Common myeloid progenitor, CD34-positive (primary cell): ENCODE results near the gene GOLIM4.

Source experiments
- CTCF ChIA-PET: fragments of 350-600 bp; sonication (Branson Sonifier 250); formaldehyde crosslinking; loops from one replicate; lab custom pipeline; 2021; ENCODE audit warnings: antibody characterized with exemption; lab: Charles Lee
- POLR2A ChIA-PET: fragments of 350-600 bp; sonication (Branson Sonifier 250); formaldehyde crosslinking; loops from one replicate; lab custom pipeline; 2021; ENCODE audit warnings: antibody characterized with exemption; lab: Charles Lee
- DNase-seq, 3 donors: peaks; one replicate each; pipeline versions ENCODE4 v3.0.0 to v3.0.0-alpha.2; 2013
- H3K27ac ChIP-seq, 2 experiments: 1 replicate in 1 of 2; 2 replicates in 1 of 2; pipeline ENCODE4 v1.7.0; 2013; ENCODE audit warnings: inconsistent platforms in 2 of 2, low read length in 2 of 2, mild to moderate bottlenecking in 2 of 2, low read depth in 1 of 2, moderate library complexity in 1 of 2; ENCODE audit not compliant: severe bottlenecking in 2 of 2, insufficient read depth in 1 of 2, poor library complexity in 1 of 2
- H3K27me3 ChIP-seq, 5 experiments: replicated peaks in 2 of 5; 1 replicate in 3 of 5; 2 replicates in 2 of 5; pipeline versions ENCODE4 v1.6.1 to v1.7.0; 2013; ENCODE audit warnings: low read length in 4 of 5, mild to moderate bottlenecking in 2 of 5, moderate library complexity in 2 of 5, inconsistent platforms in 1 of 5; ENCODE audit not compliant: insufficient read depth in 5 of 5, control insufficient read depth in 4 of 5
- H3K36me3 ChIP-seq, 4 experiments: 1 replicate in 2 of 4; 2 replicates in 2 of 4; pipeline versions ENCODE4 v1.6.1 to v1.7.0; 2013; ENCODE audit warnings: low read length in 3 of 4, control low read depth in 1 of 4, mild to moderate bottlenecking in 1 of 4; ENCODE audit not compliant: control insufficient read depth in 4 of 4, insufficient read depth in 4 of 4
- H3K4me1 ChIP-seq, 4 experiments: 1 replicate in 3 of 4; 2 replicates in 1 of 4; pipeline versions ENCODE4 v1.6.1 to v1.7.1; 2013; ENCODE audit warnings: low read length in 3 of 4, mild to moderate bottlenecking in 3 of 4, control low read depth in 1 of 4, inconsistent platforms in 1 of 4, moderate library complexity in 1 of 4; ENCODE audit not compliant: control insufficient read depth in 4 of 4, insufficient read depth in 4 of 4; ENCODE audit errors: control extremely low read depth in 1 of 4
- H3K4me3 ChIP-seq, 7 experiments: 1 replicate in 4 of 7; 2 replicates in 3 of 7; pipeline versions ENCODE4 v1.5.1 to v1.7.0; 2013; ENCODE audit warnings: mild to moderate bottlenecking in 7 of 7, low read length in 6 of 7, moderate library complexity in 6 of 7, inconsistent platforms in 2 of 7, low read depth in 2 of 7, control low read depth in 1 of 7; ENCODE audit not compliant: insufficient read depth in 4 of 7, control insufficient read depth in 1 of 7; ENCODE audit errors: extremely low read depth in 1 of 7
- H3K9me3 ChIP-seq, 5 experiments: 1 replicate in 4 of 5; 2 replicates in 1 of 5; pipeline versions ENCODE4 v1.6.1 to v1.7.1; 2013; ENCODE audit warnings: low read length in 4 of 5, mild to moderate bottlenecking in 2 of 5, inconsistent platforms in 1 of 5, low read depth in 1 of 5, moderate library complexity in 1 of 5; ENCODE audit not compliant: control insufficient read depth in 4 of 5, insufficient read depth in 2 of 5; ENCODE audit errors: control extremely low read depth in 1 of 5
- WGBS: methylation state at CpG from one replicate; pipeline ENCODE4 v1.1.5; 2013; ENCODE audit not compliant: insufficient coverage; 5-methylcytosine and 5-hydroxymethylcytosine counted together

The GOLIM4 gene

GRCh38 chr3:168051070-168051469, 44.7 kb downstream of the GOLIM4 start:
- H3K27ac ChIP-seq: no peak overlapping the region
- CTCF ChIA-PET: interaction anchor here (1.1 to 17.6 kb wide), 4 partner anchors 12 to 114 kb away, joined by 3 to 270 read pairs (median 26); no protein-coding TSS in a partner anchor
- peaks cover 0 to 12% (median 7%) of the 10 kb centered on the region in 4 experiments for H3K4me1 ChIP-seq
- no peaks in the 10 kb centered on the region for H3K27me3 ChIP-seq
- H3K36me3 ChIP-seq: no peaks in the 10 kb centered on the region
- POLR2A ChIA-PET: no interaction called here
- no peak for DNase-seq
- H3K9me3 ChIP-seq: peaks cover 0 to 9% (median 0%) of the 10 kb centered on the region in 5 experiments
- H3K4me3 ChIP-seq: no peak overlapping the region

DNA sequence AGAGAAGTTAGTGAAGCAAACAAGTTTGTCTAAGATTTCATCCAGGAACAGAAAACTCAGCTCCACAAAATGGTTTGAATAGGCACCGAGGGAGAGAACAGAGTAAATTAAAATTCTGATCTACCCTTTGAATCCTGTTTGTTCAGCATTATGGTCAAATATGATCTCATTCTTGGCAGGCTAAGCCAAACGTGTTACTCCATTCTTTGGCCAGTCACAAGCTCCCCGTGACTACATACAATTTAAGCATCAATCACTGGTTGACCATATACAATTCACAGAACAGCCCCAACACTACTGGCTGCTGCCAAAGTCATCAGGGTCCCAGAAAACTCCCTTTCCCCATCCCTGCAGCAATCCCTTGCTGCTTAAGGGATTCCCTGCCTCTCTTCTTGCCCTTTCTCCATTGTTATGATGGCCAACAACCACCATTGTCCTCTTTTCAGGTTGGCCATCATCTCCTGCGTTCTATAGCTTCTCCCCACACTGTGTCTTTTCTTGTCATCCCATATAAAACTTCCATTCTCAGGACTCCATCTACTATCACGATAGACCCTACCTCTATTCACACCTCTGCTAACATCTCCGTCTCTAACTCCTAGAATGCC, 46.3 kb downstream of the GOLIM4 start:
- POLR2A ChIA-PET: interaction anchor here (0.9 kb wide), 1 partner anchor 29 kb away, joined by 3 read pairs; no protein-coding TSS in a partner anchor
- H3K27ac ChIP-seq: no peak overlapping the region
- 94% methylated on average over 6 of the region's 6 CpGs for WGBS

DNA sequence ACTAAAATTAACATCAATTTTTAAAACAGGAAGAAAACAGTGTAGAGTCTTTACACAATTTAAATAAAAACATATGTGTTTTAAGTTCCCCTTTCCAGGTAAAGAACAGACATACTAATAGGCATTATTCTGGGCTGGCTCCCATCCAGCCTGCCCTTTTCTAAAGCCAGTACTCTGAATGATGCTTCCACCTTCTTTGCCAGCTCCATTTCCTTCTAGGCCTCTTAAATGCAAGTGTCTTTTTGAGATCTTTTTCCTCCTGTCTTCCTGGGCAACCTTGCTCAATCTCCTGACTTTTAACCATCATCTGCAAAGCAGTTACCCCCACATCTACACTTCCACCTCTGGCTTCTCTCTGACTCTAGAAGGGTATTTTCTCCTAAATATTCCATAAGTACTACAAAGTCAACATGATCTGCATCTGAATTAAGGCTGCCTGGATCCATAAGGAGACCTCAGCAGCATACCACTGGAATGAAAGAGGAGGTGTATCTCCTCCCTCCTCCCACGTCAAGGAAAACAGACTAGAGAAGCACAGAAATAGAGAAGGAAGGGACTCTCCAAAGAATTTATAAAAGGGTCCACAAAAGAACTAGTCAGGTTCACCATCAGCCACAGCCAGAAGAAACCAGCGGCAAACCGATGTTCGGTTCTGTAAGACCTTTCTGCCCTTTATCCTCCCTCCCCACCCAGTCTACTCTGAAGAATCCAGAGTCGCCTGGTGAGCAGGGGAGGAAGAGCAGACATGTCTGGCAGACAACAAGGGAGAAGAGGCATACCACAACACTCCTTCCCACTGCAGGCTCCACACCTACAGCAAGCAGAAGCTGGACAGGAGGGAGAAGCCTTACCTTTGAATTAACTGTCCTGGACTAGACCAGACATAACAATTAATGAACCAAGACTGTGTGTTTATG, 47.1 kb downstream of the GOLIM4 start:
- Histone ChIP-seq H3K4me3 (no peak overlapping the region), H3K36me3 (peaks cover 0 to 5% (median 1%) of the 10 kb centered on the region in 4 experiments), H3K4me1 (peaks cover 0 to 12% (median 7%) of the 10 kb centered on the region in 4 experiments), H3K27me3 (no peaks in the 10 kb centered on the region), H3K27ac (no peak overlapping the region), H3K9me3 (no peaks in the 10 kb centered on the region)
- CTCF ChIA-PET: interaction anchor here (0.6 to 17.6 kb wide), 10 partner anchors 9 to 799 kb away, joined by 3 to 270 read pairs (median 4); partner anchors contain the start of gene GOLIM4
- POLR2A ChIA-PET: interaction anchor here (0.9 kb wide), 1 partner anchor 30 kb away, joined by 3 read pairs; no protein-coding TSS in a partner anchor
- DNase-seq: peak in 2 of 3 donors; percentile 42 to 45
- WGBS: no CpG with 5 or more reads among the region's 5 CpGs

More for the DNA sequence above, 46.3 kb downstream of the GOLIM4 start:
- CTCF ChIA-PET: interaction anchor here (0.8 to 17.6 kb wide), 7 partner anchors 9 to 798 kb away, joined by 3 to 270 read pairs (median 8); partner anchors contain the start of gene GOLIM4
- Histone ChIP-seq H3K36me3 (peaks cover 0 to 3% (median 0%) of the 10 kb centered on the region in 4 experiments), H3K9me3 (no peaks in the 10 kb centered on the region), H3K4me1 (peaks cover 0 to 12% (median 7%) of the 10 kb centered on the region in 4 experiments), H3K4me3 (no peak overlapping the region), H3K27me3 (no peaks in the 10 kb centered on the region)
- DNase-seq: no peak

- CTCF ChIA-PET: interaction anchor here (0.6 to 17.6 kb wide), 12 partner anchors 8 to 799 kb away, joined by 3 to 270 read pairs (median 4); partner anchors contain the start of gene GOLIM4
- WGBS: no CpG with 5 or more reads among the region's 3 CpGs
Measured at GRCh38 chr3:168047936-168048335, 47.8 kb downstream of the GOLIM4 start.

GRCh38 chr3:168047190-168047795, 48.4 kb downstream of the GOLIM4 start:
- DNase-seq: peak; percentile 85 to 91 (median 88)
- Histone ChIP-seq H3K27ac (no peak overlapping the region), H3K9me3 (no peaks in the 10 kb centered on the region), H3K4me3 (no peak overlapping the region), H3K27me3 (no peaks in the 10 kb centered on the region), H3K36me3 (peaks cover 3 to 19% (median 10%) of the 10 kb centered on the region in 4 experiments), H3K4me1 (peaks cover 0 to 12% (median 7%) of the 10 kb centered on the region in 4 experiments)
- POLR2A ChIA-PET: no interaction called here
- CTCF ChIA-PET: interaction anchor here (0.6 to 17.6 kb wide), 14 partner anchors 9 to 800 kb away, joined by 3 to 270 read pairs (median 4); partner anchors contain the start of gene GOLIM4
- no CpG with 5 or more reads among the region's 1 CpG for WGBS

More at GRCh38 chr3:168047936-168048335, 47.8 kb downstream of the GOLIM4 start:
- POLR2A ChIA-PET: no interaction called here
- Histone ChIP-seq H3K4me1 (peaks cover 0 to 12% (median 7%) of the 10 kb centered on the region in 4 experiments), H3K27me3 (no peaks in the 10 kb centered on the region), H3K4me3 (no peak overlapping the region), H3K27ac (no peak overlapping the region), H3K36me3 (peaks cover 0 to 12% (median 4%) of the 10 kb centered on the region in 4 experiments), H3K9me3 (no peaks in the 10 kb centered on the region)
- no peak for DNase-seq

- H3K9me3 ChIP-seq: no peaks in the 10 kb centered on the region
- H3K4me1 ChIP-seq: peaks cover 0 to 12% (median 6%) of the 10 kb centered on the region in 4 experiments
- no peak overlapping the region for H3K27ac ChIP-seq
- peaks cover 8 to 24% (median 18%) of the 10 kb centered on the region in 4 experiments for H3K36me3 ChIP-seq
- no peak for DNase-seq
- no peak overlapping the region for H3K4me3 ChIP-seq
- CTCF ChIA-PET: interaction anchor here (1.0 to 17.6 kb wide), 6 partner anchors 15 to 162 kb away, joined by 3 to 270 read pairs (median 8); no protein-coding TSS in a partner anchor
- H3K27me3 ChIP-seq: no peaks in the 10 kb centered on the region
- WGBS: 87% methylated on average over 6 of the region's 6 CpGs
- POLR2A ChIA-PET: no interaction called here
Measured at GRCh38 chr3:168044049-168044448, 51.7 kb downstream of the GOLIM4 start.
